Activated B cell treated with CpG ODN at 0.5 μM for 24 hours (primary cell): ENCODE data around the gene WASHC4. TPM values are rescaled to one million over a fixed set of nuclear protein-coding genes. Genes with fewer than 3 reads are reported as not detected.

Experiments
- ATAC-seq: fragments of 200-7000 bp; cut with Tn5 transposase; one replicate; pipeline ENCODE4 v1.10.0; 2021; ENCODE audit warnings: low read depth, mild to moderate bottlenecking, moderate library complexity
- CTCF ChIA-PET: fragments of 350-600 bp; sonication (Branson Sonifier 250); formaldehyde crosslinking; loops from one replicate; lab custom pipeline; 2021; ENCODE audit warnings: antibody characterized with exemption; lab: Charles Lee
- POLR2A ChIA-PET: fragments of 350-600 bp; sonication (Branson Sonifier 250); formaldehyde crosslinking; loops from one replicate; lab custom pipeline; 2021; ENCODE audit warnings: antibody characterized with exemption; lab: Charles Lee
- DNase-seq: peaks from one replicate; pipeline ENCODE4 v3.0.0; 2022
- H3K27ac Mint-ChIP-seq: one replicate; pipeline ENCODE4 v1.8.0; 2020; ENCODE audit warnings: mixed read lengths
- H3K27me3 Mint-ChIP-seq: one replicate; pipeline ENCODE4 v1.8.0; 2021; ENCODE audit warnings: mixed read lengths
- H3K36me3 Mint-ChIP-seq: one replicate; pipeline ENCODE4 v1.8.0; 2021; ENCODE audit warnings: low read depth, mixed read lengths
- H3K4me1 Mint-ChIP-seq: one replicate; pipeline ENCODE4 v1.8.0; 2021; ENCODE audit warnings: mixed read lengths
- H3K4me3 Mint-ChIP-seq: one replicate; pipeline ENCODE4 v1.8.0; 2020; ENCODE audit warnings: mild to moderate bottlenecking, mixed read lengths
- H3K9me3 Mint-ChIP-seq: one replicate; pipeline ENCODE4 v1.8.0; 2020; ENCODE audit warnings: mixed read lengths
- CTCF ChIP-seq: fragments of 200-600 bp; IDR thresholded peaks from one replicate; pipeline ENCODE4 v1.8.0; 2022; ENCODE audit warnings: antibody characterized with exemption, mild to moderate bottlenecking
- intact Hi-C: fragments of 100-400 bp; cut with micrococcal nuclease; formaldehyde crosslinking; loops from one replicate; pipeline ENCODE4 v1.15.1; 2024
- total RNA-seq: library from RNA; stranded (reverse); gene quantifications from 2 replicates; pipeline ENCODE4 v1.2.3, GENCODE V29; 2022

The WASHC4 gene
- total RNA-seq, 1 donor from 2014 or later = 128 TPM

- intact Hi-C loops = no loop called here
- ATAC-seq = no peak
- Mint-ChIP-seq H3K4me1 (no peaks in the 10 kb centered on the region), H3K9me3 (no peaks in the 10 kb centered on the region), H3K36me3 (peaks cover 72% of the 10 kb centered on the region), H3K4me3 (no peak overlapping the region), H3K27me3 (no peaks in the 10 kb centered on the region), H3K27ac (no peak overlapping the region)
- TF ChIP-seq CTCF = no peak
- ChIA-PET POLR2A (no interaction called here), CTCF (no interaction called here)
- no peak for DNase-seq
Observed at GRCh38 chr12:105204916-105205315, 97.4 kb downstream of the WASHC4 start.

GRCh38 chr12:105205322-105206048 lies 98.0 kb downstream of the WASHC4 start:
- intact Hi-C loops = no loop called here
- Mint-ChIP-seq H3K27ac (no peak overlapping the region), H3K27me3 (no peaks in the 10 kb centered on the region), H3K9me3 (no peaks in the 10 kb centered on the region), H3K4me3 (no peak overlapping the region), H3K36me3 (peaks cover 73% of the 10 kb centered on the region), H3K4me1 (no peaks in the 10 kb centered on the region)
- ATAC-seq (no peak), DNase-seq (no peak)
- POLR2A ChIA-PET = no interaction called here
- TF ChIP-seq CTCF = no peak
- CTCF ChIA-PET = no interaction called here

- CTCF ChIA-PET = no interaction called here
- H3K36me3 Mint-ChIP-seq = peaks cover 83% of the 10 kb centered on the region
- ATAC-seq = no peak
- no peak for DNase-seq
- no peaks in the 10 kb centered on the region for H3K9me3 Mint-ChIP-seq
- intact Hi-C loops = no loop called here
- TF ChIP-seq CTCF = no peak
- no peaks in the 10 kb centered on the region for H3K4me1 Mint-ChIP-seq
- no peak overlapping the region for H3K27ac Mint-ChIP-seq
- H3K27me3 Mint-ChIP-seq = no peaks in the 10 kb centered on the region
- H3K4me3 Mint-ChIP-seq = no peak overlapping the region
- POLR2A ChIA-PET = no interaction called here
Observed at GRCh38 chr12:105206686-105207374, 99.3 kb downstream of the WASHC4 start.

- ChIA-PET POLR2A (no interaction called here), CTCF (no interaction called here)
- H3K4me1 Mint-ChIP-seq = no peaks in the 10 kb centered on the region
- no peak overlapping the region for H3K4me3 Mint-ChIP-seq
- ATAC-seq = no peak
- no peaks in the 10 kb centered on the region for H3K9me3 Mint-ChIP-seq
- no peak for DNase-seq
- TF ChIP-seq CTCF = no peak
- H3K36me3 Mint-ChIP-seq = peaks cover 67% of the 10 kb centered on the region
- intact Hi-C loops = no loop called here
- no peak overlapping the region for H3K27ac Mint-ChIP-seq
- no peaks in the 10 kb centered on the region for H3K27me3 Mint-ChIP-seq
Observed at GRCh38 chr12:105209091-105209490, 101.6 kb downstream of the WASHC4 start.

GRCh38 chr12:105212438-105212837 lies 104.9 kb downstream of the WASHC4 start:
- no peaks in the 10 kb centered on the region for H3K4me1 Mint-ChIP-seq
- ChIA-PET CTCF (no interaction called here), POLR2A (no interaction called here)
- no peak overlapping the region for H3K4me3 Mint-ChIP-seq
- DNase-seq (no peak), ATAC-seq (no peak)
- H3K27me3 Mint-ChIP-seq = no peaks in the 10 kb centered on the region
- no peaks in the 10 kb centered on the region for H3K9me3 Mint-ChIP-seq
- H3K27ac Mint-ChIP-seq = no peak overlapping the region
- intact Hi-C loops = no loop called here
- H3K36me3 Mint-ChIP-seq = peaks cover 61% of the 10 kb centered on the region
- no peak for TF ChIP-seq CTCF
